Activated CD8-positive, alpha-beta T cell treated with anti-CD3 and anti-CD28 coated beads, Interleukin-2, amount 10 ng/mL, durations not matched to agents 7 days and 5 days (primary cell): ENCODE results near the gene ZNF296. TPM values are rescaled to one million over a fixed set of nuclear protein-coding genes. Genes with fewer than 3 reads are reported as not detected.

Experiments
- ATAC-seq: fragments of 150-1000 bp; cut with Tn5 transposase; one replicate; pipeline ENCODE4 v1.10.0; 2021; ENCODE audit warnings: moderate library complexity
- CTCF ChIA-PET: fragments of 350-600 bp; sonication (Branson Sonifier 250); formaldehyde crosslinking; loops from one replicate; lab custom pipeline; 2021; ENCODE audit warnings: antibody characterized with exemption; lab: Charles Lee
- POLR2A ChIA-PET: fragments of 350-600 bp; sonication (Branson Sonifier 250); formaldehyde crosslinking; loops from one replicate; lab custom pipeline; 2021; ENCODE audit warnings: antibody characterized with exemption; lab: Charles Lee
- DNase-seq: peaks from one replicate; pipeline ENCODE4 v3.0.0-alpha.2; 2020
- H3K27ac Mint-ChIP-seq: one replicate; pipeline ENCODE4 v1.8.0; 2021; ENCODE audit warnings: mild to moderate bottlenecking, mixed read lengths
- H3K27me3 Mint-ChIP-seq: one replicate; pipeline ENCODE4 v1.8.0; 2021; ENCODE audit warnings: low read depth, mixed read lengths
- H3K36me3 Mint-ChIP-seq: one replicate; pipeline ENCODE4 v1.8.0; 2021; ENCODE audit warnings: low read depth, mixed read lengths
- H3K4me1 Mint-ChIP-seq: one replicate; pipeline ENCODE4 v1.8.0; 2021; ENCODE audit warnings: low read depth, mixed read lengths
- H3K4me3 Mint-ChIP-seq: one replicate; pipeline ENCODE4 v1.8.0; 2021; ENCODE audit warnings: mild to moderate bottlenecking, mixed read lengths
- H3K9me3 Mint-ChIP-seq: one replicate; pipeline ENCODE4 v1.8.0; 2022; ENCODE audit warnings: mixed read lengths; ENCODE audit not compliant: insufficient read depth
- total RNA-seq, 2 experiments: library from RNA; stranded (reverse); gene quantifications; one replicate each; pipeline ENCODE4 v1.2.3, GENCODE V29; 2021

The ZNF296 gene
- total RNA-seq, 2 experiments from 2014 or later: 6.2 to 6.3 TPM

- peak overlapping the region; percentile 80 for H3K27ac Mint-ChIP-seq
- POLR2A ChIA-PET: interaction anchor here (1.1 to 2.1 kb wide), 2 partner anchors 11 to 12 kb away, joined by 3 to 29 read pairs; partner anchors contain the start of gene PPP1R37
- CTCF ChIA-PET: interaction anchor here (0.6 to 1.9 kb wide), 14 partner anchors 10 to 80 kb away, joined by 3 to 12 read pairs (median 4); partner anchors contain the start of gene PPP1R37
- ATAC-seq (peak; percentile 85), DNase-seq (peak; percentile 71)
- peaks cover 3% of the 10 kb centered on the region for H3K36me3 Mint-ChIP-seq
- H3K9me3 Mint-ChIP-seq: no peaks in the 10 kb centered on the region
- peak overlapping the region; percentile 25 for H3K4me3 Mint-ChIP-seq
- no peaks in the 10 kb centered on the region for H3K27me3 Mint-ChIP-seq
- H3K4me1 Mint-ChIP-seq: peaks cover 52% of the 10 kb centered on the region
Measured at GRCh38 chr19:45103156-45103507, 26.9 kb upstream of the ZNF296 start.

- ATAC-seq: no peak
- CTCF ChIA-PET: interaction anchor here (0.6 to 1.9 kb wide), 9 partner anchors 10 to 52 kb away, joined by 3 to 12 read pairs (median 4); partner anchors contain the start of gene PPP1R37
- H3K4me1 Mint-ChIP-seq: peaks cover 58% of the 10 kb centered on the region
- DNase-seq: no peak
- no peaks in the 10 kb centered on the region for H3K27me3 Mint-ChIP-seq
- no peak overlapping the region for H3K27ac Mint-ChIP-seq
- no peaks in the 10 kb centered on the region for H3K9me3 Mint-ChIP-seq
- H3K4me3 Mint-ChIP-seq: no peak overlapping the region
- H3K36me3 Mint-ChIP-seq: peaks cover 3% of the 10 kb centered on the region
- POLR2A ChIA-PET: interaction anchor here (2.1 kb wide), 1 partner anchor 10 kb away, joined by 29 read pairs; the partner anchor contains the start of gene PPP1R37
Measured at GRCh38 chr19:45102481-45102880, 26.2 kb upstream of the ZNF296 start.

GRCh38 chr19:45101806-45102205 lies 25.5 kb upstream of the ZNF296 start:
- no peaks in the 10 kb centered on the region for H3K27me3 Mint-ChIP-seq
- ChIA-PET POLR2A (interaction anchor here (1.0 kb wide), 1 partner anchor 9 kb away, joined by 3 read pairs; the partner anchor contains the start of gene PPP1R37), CTCF (no interaction called here)
- peaks cover 64% of the 10 kb centered on the region for H3K4me1 Mint-ChIP-seq
- H3K27ac Mint-ChIP-seq: no peak overlapping the region
- H3K36me3 Mint-ChIP-seq: peaks cover 3% of the 10 kb centered on the region
- no peak for ATAC-seq
- H3K9me3 Mint-ChIP-seq: no peaks in the 10 kb centered on the region
- H3K4me3 Mint-ChIP-seq: no peak overlapping the region
- no peak for DNase-seq

GRCh38 chr19:45100846-45101252 lies 24.6 kb upstream of the ZNF296 start:
- DNase-seq: no peak
- Mint-ChIP-seq H3K27ac (no peak overlapping the region), H3K4me1 (peaks cover 73% of the 10 kb centered on the region), H3K4me3 (no peak overlapping the region), H3K27me3 (no peaks in the 10 kb centered on the region), H3K36me3 (peaks cover 6% of the 10 kb centered on the region), H3K9me3 (no peaks in the 10 kb centered on the region)
- no peak for ATAC-seq
- ChIA-PET POLR2A (interaction anchor here (1.0 kb wide), 1 partner anchor 8 kb away, joined by 3 read pairs; the partner anchor contains the start of gene PPP1R37), CTCF (interaction anchor here (1.4 kb wide), 1 partner anchor 26 kb away, joined by 3 read pairs; no protein-coding TSS in a partner anchor)

GRCh38 chr19:45100201-45100600 lies 23.9 kb upstream of the ZNF296 start:
- Mint-ChIP-seq H3K36me3 (peaks cover 8% of the 10 kb centered on the region), H3K4me1 (peaks cover 71% of the 10 kb centered on the region), H3K4me3 (no peak overlapping the region), H3K27me3 (no peaks in the 10 kb centered on the region), H3K9me3 (no peaks in the 10 kb centered on the region), H3K27ac (no peak overlapping the region)
- ATAC-seq: no peak
- ChIA-PET CTCF (interaction anchor here (1.4 kb wide), 1 partner anchor 26 kb away, joined by 3 read pairs; no protein-coding TSS in a partner anchor), POLR2A (interaction anchor here (1.0 kb wide), 1 partner anchor 8 kb away, joined by 3 read pairs; the partner anchor contains the start of gene PPP1R37)
- DNase-seq: no peak

GRCh38 chr19:45099467-45100191 lies 23.4 kb upstream of the ZNF296 start:
- ChIA-PET POLR2A (no interaction called here), CTCF (no interaction called here)
- Mint-ChIP-seq H3K27ac (peak overlapping the region; percentile 64), H3K4me1 (peaks cover 69% of the 10 kb centered on the region), H3K9me3 (no peaks in the 10 kb centered on the region), H3K36me3 (peaks cover 12% of the 10 kb centered on the region), H3K27me3 (no peaks in the 10 kb centered on the region), H3K4me3 (no peak overlapping the region)
- DNase-seq (no peak), ATAC-seq (no peak)

GRCh38 chr19:45098521-45099466 lies 22.5 kb upstream of the ZNF296 start:
- CTCF ChIA-PET: interaction anchor here (0.7 to 1.6 kb wide), 2 partner anchors 27 to 39 kb away, joined by 3 to 5 read pairs; no protein-coding TSS in a partner anchor
- Mint-ChIP-seq H3K4me3 (no peak overlapping the region), H3K27ac (no peak overlapping the region), H3K9me3 (no peaks in the 10 kb centered on the region), H3K27me3 (no peaks in the 10 kb centered on the region), H3K36me3 (peaks cover 12% of the 10 kb centered on the region), H3K4me1 (peaks cover 69% of the 10 kb centered on the region)
- POLR2A ChIA-PET: no interaction called here
- DNase-seq: no peak
- no peak for ATAC-seq

GRCh38 chr19:45097776-45098520 lies 21.7 kb upstream of the ZNF296 start:
- peaks cover 64% of the 10 kb centered on the region for H3K4me1 Mint-ChIP-seq
- ATAC-seq (no peak), DNase-seq (no peak)
- H3K4me3 Mint-ChIP-seq: no peak overlapping the region
- CTCF ChIA-PET: interaction anchor here (0.7 to 1.6 kb wide), 2 partner anchors 27 to 38 kb away, joined by 3 to 5 read pairs; no protein-coding TSS in a partner anchor
- peak overlapping the region; percentile 43 for H3K27ac Mint-ChIP-seq
- H3K36me3 Mint-ChIP-seq: peaks cover 15% of the 10 kb centered on the region
- no peaks in the 10 kb centered on the region for H3K9me3 Mint-ChIP-seq
- POLR2A ChIA-PET: no interaction called here
- no peaks in the 10 kb centered on the region for H3K27me3 Mint-ChIP-seq

GRCh38 chr19:45097450-45097775 lies 21.1 kb upstream of the ZNF296 start:
- Mint-ChIP-seq H3K27me3 (no peaks in the 10 kb centered on the region), H3K4me3 (no peak overlapping the region), H3K27ac (peak overlapping the region; percentile 43), H3K36me3 (peaks cover 18% of the 10 kb centered on the region), H3K9me3 (no peaks in the 10 kb centered on the region), H3K4me1 (peaks cover 62% of the 10 kb centered on the region)
- no peak for DNase-seq
- ChIA-PET CTCF (no interaction called here), POLR2A (no interaction called here)
- ATAC-seq: no peak

- DNase-seq (no peak), ATAC-seq (no peak)
- H3K27me3 Mint-ChIP-seq: no peaks in the 10 kb centered on the region
- H3K27ac Mint-ChIP-seq: no peak overlapping the region
- H3K36me3 Mint-ChIP-seq: peaks cover 22% of the 10 kb centered on the region
- peaks cover 61% of the 10 kb centered on the region for H3K4me1 Mint-ChIP-seq
- ChIA-PET CTCF (no interaction called here), POLR2A (no interaction called here)
- H3K9me3 Mint-ChIP-seq: no peaks in the 10 kb centered on the region
- no peak overlapping the region for H3K4me3 Mint-ChIP-seq
Measured at GRCh38 chr19:45096700-45097099, 20.4 kb upstream of the ZNF296 start.
